ENCODE measurements around the gene SGMS2. TPM values are rescaled to one million over a fixed set of nuclear protein-coding genes. Genes with fewer than 3 reads are reported as not detected.

The SGMS2 gene
- total RNA-seq, 1 donor from 2014 or later, result 84.2 TPM

- TF ChIP-seq CTCF (conservative IDR thresholded peaks at IDR 0.05; ENCODE audit: low read depth, low read length), result no peak
- DNase-seq (ENCODE audit: low read depth), result no peak
- no peak overlapping the region for H3K4me3 ChIP-seq (ENCODE audit: low read depth, low read length)
Observed at GRCh38 chr4:107874024-107874423, 49.3 kb downstream of the SGMS2 start.

GRCh38 chr4:107876099-107876498, 51.4 kb downstream of the SGMS2 start:
- no peak for TF ChIP-seq CTCF (conservative IDR thresholded peaks at IDR 0.05; ENCODE audit: low read depth, low read length)
- DNase-seq (ENCODE audit: low read depth), result no peak
- no peak overlapping the region for H3K4me3 ChIP-seq (ENCODE audit: low read depth, low read length)

GRCh38 chr4:107877361-107877760, 52.6 kb downstream of the SGMS2 start:
- no peak for DNase-seq (ENCODE audit: low read depth)
- TF ChIP-seq CTCF (conservative IDR thresholded peaks at IDR 0.05; ENCODE audit: low read depth, low read length), result no peak
- H3K4me3 ChIP-seq (ENCODE audit: low read depth, low read length), result no peak overlapping the region

GRCh38 chr4:107885865-107886264, 61.1 kb downstream of the SGMS2 start:
- DNase-seq (ENCODE audit: low read depth), result no peak
- TF ChIP-seq CTCF (conservative IDR thresholded peaks at IDR 0.05; ENCODE audit: low read depth, low read length), result no peak
- no peak overlapping the region for H3K4me3 ChIP-seq (ENCODE audit: low read depth, low read length)

GRCh38 chr4:107888237-107888636, 63.5 kb downstream of the SGMS2 start:
- no peak for TF ChIP-seq CTCF (conservative IDR thresholded peaks at IDR 0.05; ENCODE audit: low read depth, low read length)
- no peak for DNase-seq (ENCODE audit: low read depth)
- H3K4me3 ChIP-seq (ENCODE audit: low read depth, low read length), result no peak overlapping the region

GRCh38 chr4:107890779-107891178, 66.0 kb downstream of the SGMS2 start:
- no peak for DNase-seq (ENCODE audit: low read depth)
- no peak overlapping the region for H3K4me3 ChIP-seq (ENCODE audit: low read depth, low read length)
- no peak for TF ChIP-seq CTCF (conservative IDR thresholded peaks at IDR 0.05; ENCODE audit: low read depth, low read length)

GRCh38 chr4:107891299-107891698, 66.6 kb downstream of the SGMS2 start:
- H3K4me3 ChIP-seq (ENCODE audit: low read depth, low read length), result no peak overlapping the region
- no peak for DNase-seq (ENCODE audit: low read depth)
- TF ChIP-seq CTCF (conservative IDR thresholded peaks at IDR 0.05; ENCODE audit: low read depth, low read length), result no peak
